T47D (cell line): Measurements from ENCODE around the gene NEUROG1.

Experiments used
- DNase-seq, 2 experiments: peaks; one replicate each; pipeline versions ENCODE4 v3.0.0 to v3.0.0-alpha.2; 2011 to 2012; ENCODE audit warnings: low read depth in 1 of 2, low spot score in 1 of 2
- JUND ChIP-seq: IDR thresholded peaks from 2 replicates; pipeline ENCODE4 v1.6.1; 2012; ENCODE audit warnings: low read depth
- in situ Hi-C: cut with HindIII; loops from 2 replicates; pipeline ENCODE4 v1.10.0; 2016; ENCODE audit warnings: low sequenced_read_pairs, low pct_unique_long_range_greater_than_20kb

The NEUROG1 gene

GRCh38 chr5:135570453-135570764 lies 34.6 kb upstream of the NEUROG1 start:
- in situ Hi-C loops = loop anchor here (25.0 kb wide), 1 partner anchor 267 kb away; the partner anchor contains the start of gene SLC25A48
- no peak for TF ChIP-seq JUND
- DNase-seq = no peak

GRCh38 chr5:135569755-135570452 lies 34.1 kb upstream of the NEUROG1 start:
- no peak for TF ChIP-seq JUND
- in situ Hi-C loops = loop anchor here (25.0 kb wide), 1 partner anchor 267 kb away; the partner anchor contains the start of gene SLC25A48
- DNase-seq = peak in 1 of 2 experiments; percentile 83

GRCh38 chr5:135568923-135569360 lies 33.2 kb upstream of the NEUROG1 start:
- DNase-seq = no peak
- no peak for TF ChIP-seq JUND
- in situ Hi-C loops = loop anchor here (25.0 kb wide), 1 partner anchor 268 kb away; the partner anchor contains the start of gene SLC25A48

- in situ Hi-C loops = loop anchor here (25.0 kb wide), 1 partner anchor 269 kb away; the partner anchor contains the start of gene SLC25A48
- no peak for DNase-seq
- TF ChIP-seq JUND = no peak
These were observed 32.5 kb upstream of the NEUROG1 start for GRCh38 chr5:135568246-135568645.

GRCh38 chr5:135567661-135568060 lies 31.9 kb upstream of the NEUROG1 start:
- no peak for DNase-seq
- in situ Hi-C loops = loop anchor here (25.0 kb wide), 1 partner anchor 270 kb away; the partner anchor contains the start of gene SLC25A48
- no peak for TF ChIP-seq JUND

GRCh38 chr5:135566422-135567400 lies 30.9 kb upstream of the NEUROG1 start:
- TF ChIP-seq JUND = no peak
- no peak for DNase-seq
- in situ Hi-C loops = loop anchor here (25.0 kb wide), 1 partner anchor 271 kb away; the partner anchor contains the start of gene SLC25A48

- in situ Hi-C loops = loop anchor here (25.0 kb wide), 1 partner anchor 271 kb away; the partner anchor contains the start of gene SLC25A48
- TF ChIP-seq JUND = no peak
- peak; percentile 53 to 82 for DNase-seq
These were observed 30.1 kb upstream of the NEUROG1 start for GRCh38 chr5:135565725-135566421.

GRCh38 chr5:135565266-135565665 lies 29.5 kb upstream of the NEUROG1 start:
- no peak for TF ChIP-seq JUND
- in situ Hi-C loops = loop anchor here (25.0 kb wide), 1 partner anchor 272 kb away; the partner anchor contains the start of gene SLC25A48
- DNase-seq = no peak

GRCh38 chr5:135564331-135564730 lies 28.6 kb upstream of the NEUROG1 start:
- TF ChIP-seq JUND = no peak
- in situ Hi-C loops = loop anchor here (25.0 kb wide), 1 partner anchor 273 kb away; the partner anchor contains the start of gene SLC25A48

GRCh38 chr5:135561266-135561665 lies 25.5 kb upstream of the NEUROG1 start:
- no peak for TF ChIP-seq JUND
- in situ Hi-C loops = loop anchor here (25.0 kb wide), 1 partner anchor 276 kb away; the partner anchor contains the start of gene SLC25A48

More at GRCh38 chr5:135564331-135564730, 28.6 kb upstream of the NEUROG1 start:
- no peak for DNase-seq

GRCh38 chr5:135560858-135561257 lies 25.1 kb upstream of the NEUROG1 start:
- in situ Hi-C loops = loop anchor here (25.0 kb wide), 1 partner anchor 276 kb away; the partner anchor contains the start of gene SLC25A48
- no peak for TF ChIP-seq JUND
- peak; percentile 85 to 87 for DNase-seq

More at GRCh38 chr5:135561266-135561665, 25.5 kb upstream of the NEUROG1 start:
- DNase-seq = no peak
